NCI-H510A treated with DMSO at 0.1 percent for 48 hours (cell line): ENCODE data around the gene SERAC1.

Experiments used
- DNase-seq: peaks from one replicate; lab custom pipeline; 2025; lab: John Stamatoyannopoulos, UW

Gene SERAC1

DNA sequence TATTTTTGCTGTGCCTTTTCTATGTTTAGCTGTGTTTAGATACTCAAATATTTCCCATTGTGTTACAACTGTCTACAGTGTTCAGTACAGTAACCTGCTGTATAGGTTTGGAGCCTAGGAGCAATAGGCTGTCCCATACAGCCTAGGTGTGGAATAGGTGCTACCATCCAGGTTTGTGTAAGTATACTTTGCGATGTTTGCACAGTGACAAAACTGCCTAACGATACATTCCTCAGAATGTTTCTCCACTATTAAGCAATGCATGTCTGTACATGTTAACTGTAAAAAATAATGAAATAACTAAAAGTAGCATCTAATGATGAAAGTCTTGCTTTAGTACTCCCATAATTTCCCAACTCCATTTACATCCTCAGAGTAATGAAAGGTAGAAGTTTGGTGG lies 46.0 kb downstream of the SERAC1 start:
- no peak for DNase-seq

- DNase-seq, result no peak
Observed at GRCh38 chr6:158121335-158121734, 46.7 kb downstream of the SERAC1 start.

- DNase-seq, result no peak
Observed at GRCh38 chr6:158118886-158119285, 49.2 kb downstream of the SERAC1 start.

DNA sequence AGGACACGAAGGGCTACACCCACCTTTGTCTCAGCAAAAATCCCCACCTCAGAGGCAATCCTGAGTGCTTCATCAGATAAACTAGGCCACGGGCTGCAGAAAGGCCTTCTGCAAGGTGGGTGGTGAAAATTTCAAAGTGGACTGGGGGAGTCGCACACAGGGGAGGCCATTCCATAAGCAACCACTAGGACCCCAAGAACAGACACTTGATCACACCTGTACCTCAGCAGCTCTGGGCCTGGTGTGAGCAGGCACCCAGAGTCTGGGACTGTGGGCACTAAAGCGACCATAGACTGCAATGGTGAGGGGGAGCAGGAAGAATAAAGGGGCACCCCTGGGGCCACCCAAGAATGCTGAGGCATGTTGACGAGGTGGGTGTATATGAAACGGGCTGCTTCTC lies 52.6 kb downstream of the SERAC1 start:
- DNase-seq, result no peak

DNA sequence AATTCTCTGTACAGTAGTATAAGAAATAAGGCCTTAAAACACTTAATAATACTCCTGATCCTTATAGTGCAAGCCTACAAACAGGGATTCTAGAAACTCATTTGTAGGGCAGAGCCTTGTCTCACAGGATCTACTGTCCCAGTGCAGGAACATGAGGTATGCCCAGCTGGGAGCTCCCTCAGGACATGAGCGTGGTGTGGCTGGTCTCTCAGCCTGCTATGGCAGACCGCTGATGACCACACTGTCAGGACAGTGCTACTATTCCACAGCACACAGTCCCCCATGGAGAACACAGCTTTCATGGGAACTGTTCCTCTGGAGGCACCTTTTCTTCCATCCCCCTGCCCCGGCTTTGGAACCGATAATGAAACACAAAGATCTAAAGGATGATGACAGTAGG lies 53.0 kb downstream of the SERAC1 start:
- DNase-seq, result no peak

DNA sequence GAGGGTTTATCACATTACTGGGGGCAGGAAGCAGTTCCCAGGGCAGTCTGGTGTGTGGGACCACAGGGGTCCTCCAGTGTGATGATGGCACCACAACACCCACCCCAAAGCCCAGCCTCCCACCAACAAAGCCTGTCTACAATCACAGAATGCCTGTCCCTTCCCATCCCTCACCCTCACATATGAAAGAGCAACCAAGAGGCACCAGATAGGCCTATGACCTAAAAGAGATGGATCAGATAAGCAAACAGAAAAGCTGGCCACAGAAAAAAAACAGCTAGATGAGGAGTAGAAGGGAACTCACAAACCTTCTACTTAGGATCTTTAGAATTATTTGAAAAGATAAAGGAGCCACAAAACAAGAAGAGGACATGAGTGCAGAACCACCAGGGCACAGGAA lies 54.3 kb downstream of the SERAC1 start:
- no peak for DNase-seq

DNA sequence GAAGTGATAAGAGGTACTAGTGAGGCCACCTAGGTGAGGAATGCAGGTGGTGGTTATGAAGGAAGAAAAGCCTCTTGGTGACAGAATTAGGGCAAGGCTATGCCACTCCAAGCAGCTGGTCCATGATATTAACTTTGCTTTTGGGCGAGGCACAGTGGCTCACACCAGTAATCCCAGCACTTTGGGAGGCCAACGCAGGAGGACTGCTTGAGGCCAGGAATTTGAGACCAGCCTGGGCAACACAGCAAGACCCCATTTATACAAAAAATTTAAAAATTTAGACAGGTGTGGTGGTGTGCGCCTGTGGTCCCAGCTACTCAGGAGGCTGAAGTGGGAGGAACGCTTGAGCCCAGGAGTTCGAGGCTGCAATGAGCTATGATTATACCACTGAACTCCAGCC lies 56.1 kb downstream of the SERAC1 start:
- DNase-seq, result no peak

DNA sequence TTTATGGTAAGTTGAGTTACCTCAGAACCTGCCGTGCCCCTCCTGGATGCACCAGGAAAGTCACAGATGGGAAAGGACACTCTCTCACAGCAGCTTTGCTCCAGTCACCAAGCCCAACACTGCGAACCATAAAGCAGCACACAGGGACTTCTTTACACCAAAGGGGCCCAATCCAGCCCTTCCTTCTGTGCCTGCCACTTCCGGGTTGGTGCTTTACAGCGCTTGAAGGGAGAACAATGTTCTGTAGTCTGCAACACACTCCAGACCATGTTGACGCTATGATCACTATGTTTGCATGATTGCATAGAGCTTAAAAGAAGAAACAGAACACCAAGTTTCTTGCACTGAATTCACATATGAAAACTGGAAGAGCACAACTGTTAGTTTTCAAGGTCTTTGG lies 57.1 kb downstream of the SERAC1 start:
- no peak for DNase-seq

DNA sequence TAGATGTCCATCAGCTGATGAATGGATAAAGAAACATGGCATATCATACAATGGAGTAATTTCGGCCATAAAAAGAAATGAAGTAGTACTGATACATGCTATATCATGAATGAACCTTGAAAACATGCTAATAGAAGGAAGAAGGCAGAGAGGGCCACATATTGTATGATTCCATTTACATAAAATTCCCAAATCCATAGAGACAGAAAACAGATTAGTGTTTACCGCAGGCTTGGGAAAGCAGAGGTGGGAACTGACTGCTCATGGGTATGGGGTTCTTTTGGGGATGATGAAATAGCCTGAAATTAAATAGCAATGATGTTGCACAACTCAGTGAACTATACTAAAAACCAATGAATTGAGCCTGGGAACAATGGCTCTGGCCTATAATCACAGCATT lies 58.3 kb downstream of the SERAC1 start:
- no peak for DNase-seq

- DNase-seq, result no peak
Observed at GRCh38 chr6:158104696-158105095, 63.4 kb downstream of the SERAC1 start.

- no peak for DNase-seq
Observed at GRCh38 chr6:158103228-158103627, 64.8 kb downstream of the SERAC1 start.

DNA sequence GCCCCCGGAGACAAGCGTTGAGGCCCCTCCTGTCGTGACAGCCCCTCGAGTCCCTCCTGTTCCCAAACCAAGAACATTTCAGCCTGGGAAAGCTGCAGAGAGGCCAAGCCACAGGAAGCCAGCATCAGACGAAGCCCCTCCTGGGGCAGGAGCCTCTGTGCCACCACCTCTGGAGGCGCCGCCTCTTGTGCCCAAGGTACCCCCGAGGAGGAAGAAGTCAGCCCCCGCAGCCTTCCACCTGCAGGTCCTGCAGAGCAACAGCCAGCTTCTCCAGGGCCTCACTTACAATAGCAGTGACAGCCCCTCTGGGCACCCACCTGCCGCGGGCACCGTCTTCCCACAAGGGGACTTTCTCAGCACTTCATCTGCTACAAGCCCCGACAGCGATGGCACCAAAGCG lies 72.4 kb downstream of the SERAC1 start:
- no peak for DNase-seq

GRCh38 chr6:158095031-158095430 lies 73.0 kb downstream of the SERAC1 start:
- DNase-seq, result no peak

DNA sequence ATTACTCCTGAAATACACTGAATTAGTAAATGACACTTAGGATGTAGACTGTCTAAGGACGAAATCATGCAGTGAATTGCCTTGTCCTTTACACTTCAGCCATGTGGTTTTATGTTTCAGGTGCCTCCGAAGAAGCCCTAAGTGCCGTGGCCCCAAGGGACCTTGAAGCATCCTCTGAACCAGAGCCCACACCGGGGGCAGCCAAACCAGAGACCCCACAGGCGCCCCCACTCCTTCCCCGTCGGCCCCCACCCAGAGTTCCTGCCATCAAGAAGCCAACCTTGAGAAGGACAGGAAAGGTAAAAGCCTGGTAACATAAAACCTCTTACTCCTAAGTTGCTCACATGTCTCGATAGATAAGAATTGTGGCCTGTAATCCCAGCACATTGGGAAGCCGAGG lies 75.3 kb downstream of the SERAC1 start:
- DNase-seq, result no peak

DNA sequence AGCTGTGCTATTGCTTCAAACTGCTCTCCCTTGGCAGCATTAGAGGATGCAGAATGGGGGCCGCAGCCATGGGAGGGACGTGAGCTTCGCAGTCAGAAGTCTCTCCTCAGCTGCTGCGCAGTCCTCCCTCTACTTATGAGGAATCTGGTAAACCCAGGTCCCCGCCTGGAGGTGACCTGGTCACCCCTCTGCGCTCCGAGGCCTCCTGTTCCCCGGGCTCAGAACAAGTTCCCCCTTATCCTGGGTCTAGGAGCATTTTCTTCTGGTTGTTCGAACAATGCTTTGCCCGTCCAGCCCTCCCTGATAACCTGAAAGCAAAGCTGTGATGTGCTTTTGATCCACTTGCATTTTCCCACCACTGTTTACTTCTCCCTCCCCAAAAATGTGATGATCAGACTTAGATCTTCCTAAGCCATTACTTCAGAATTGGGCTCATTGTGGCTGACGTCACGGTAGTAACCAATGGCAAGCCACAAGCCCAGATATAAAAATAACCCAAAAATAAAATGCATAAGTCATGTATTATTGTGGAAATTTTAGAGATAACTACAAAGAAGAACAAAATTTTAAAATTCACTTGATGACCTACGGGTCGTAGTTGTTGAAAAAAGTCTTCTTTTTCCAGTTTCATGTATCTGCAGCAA lies 80.7 kb downstream of the SERAC1 start:
- no peak for DNase-seq

GRCh38 chr6:158086504-158087223 lies 81.4 kb downstream of the SERAC1 start:
- no peak for DNase-seq

DNA sequence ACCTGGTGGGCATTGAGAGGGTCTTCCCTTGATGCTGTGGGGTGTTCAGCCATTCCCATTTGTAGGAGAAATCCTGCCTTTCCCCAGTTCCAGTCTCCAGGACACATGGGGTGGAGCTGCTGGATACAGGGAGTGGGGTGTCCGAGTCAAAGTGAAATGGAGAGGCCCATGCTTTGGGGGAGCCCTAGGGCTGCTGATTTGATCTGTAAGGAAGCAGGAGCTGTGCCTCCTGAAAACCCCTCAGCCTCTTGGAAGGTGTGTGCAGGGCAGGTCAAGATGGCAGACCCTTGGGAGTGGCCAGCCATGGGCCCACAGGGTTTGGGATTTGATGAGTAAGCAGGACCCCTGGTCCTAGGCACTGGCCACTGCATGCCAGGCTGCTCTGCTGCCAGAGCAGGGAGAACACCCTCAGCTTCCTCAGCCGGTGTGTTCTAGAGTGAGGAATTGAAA lies 82.0 kb downstream of the SERAC1 start:
- no peak for DNase-seq

DNA sequence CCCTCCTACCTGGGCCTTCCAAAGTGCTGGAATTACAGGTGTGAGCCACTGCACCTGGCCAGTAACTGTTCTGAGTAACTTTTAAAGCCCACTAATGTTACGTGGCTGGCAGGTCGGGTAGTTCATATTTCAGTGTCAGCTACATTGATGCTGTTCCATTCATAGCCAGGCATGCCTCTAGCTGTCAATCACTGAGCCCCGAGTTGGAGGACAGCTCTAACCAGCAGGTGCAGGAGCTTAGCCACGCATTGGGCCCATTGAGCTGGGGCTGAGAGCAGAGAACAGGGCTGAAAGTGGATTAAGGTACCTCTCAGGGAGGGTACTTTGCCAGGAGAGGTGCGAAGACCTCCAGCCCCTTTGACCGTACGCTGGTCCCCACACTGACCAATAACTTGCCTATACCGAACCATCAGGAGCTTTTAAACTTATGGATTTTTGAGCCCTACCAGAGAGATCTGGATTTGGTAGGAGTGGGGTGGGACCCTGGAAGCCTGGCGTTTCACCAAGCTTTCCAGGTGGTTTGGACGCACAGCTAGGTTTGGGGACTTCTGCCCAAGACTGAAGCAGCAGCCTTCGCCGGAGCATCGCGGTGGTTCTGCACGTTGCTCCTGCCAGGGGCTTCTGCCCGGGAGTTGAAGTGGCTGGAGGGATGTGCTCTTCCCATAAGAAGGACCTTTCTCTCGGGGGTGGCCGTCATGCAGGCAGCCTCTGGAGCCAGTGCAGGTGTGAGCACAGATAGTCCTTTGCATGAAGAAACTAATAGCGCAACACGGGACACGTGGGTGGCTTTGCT lies 82.6 kb downstream of the SERAC1 start:
- no peak for DNase-seq

DNA sequence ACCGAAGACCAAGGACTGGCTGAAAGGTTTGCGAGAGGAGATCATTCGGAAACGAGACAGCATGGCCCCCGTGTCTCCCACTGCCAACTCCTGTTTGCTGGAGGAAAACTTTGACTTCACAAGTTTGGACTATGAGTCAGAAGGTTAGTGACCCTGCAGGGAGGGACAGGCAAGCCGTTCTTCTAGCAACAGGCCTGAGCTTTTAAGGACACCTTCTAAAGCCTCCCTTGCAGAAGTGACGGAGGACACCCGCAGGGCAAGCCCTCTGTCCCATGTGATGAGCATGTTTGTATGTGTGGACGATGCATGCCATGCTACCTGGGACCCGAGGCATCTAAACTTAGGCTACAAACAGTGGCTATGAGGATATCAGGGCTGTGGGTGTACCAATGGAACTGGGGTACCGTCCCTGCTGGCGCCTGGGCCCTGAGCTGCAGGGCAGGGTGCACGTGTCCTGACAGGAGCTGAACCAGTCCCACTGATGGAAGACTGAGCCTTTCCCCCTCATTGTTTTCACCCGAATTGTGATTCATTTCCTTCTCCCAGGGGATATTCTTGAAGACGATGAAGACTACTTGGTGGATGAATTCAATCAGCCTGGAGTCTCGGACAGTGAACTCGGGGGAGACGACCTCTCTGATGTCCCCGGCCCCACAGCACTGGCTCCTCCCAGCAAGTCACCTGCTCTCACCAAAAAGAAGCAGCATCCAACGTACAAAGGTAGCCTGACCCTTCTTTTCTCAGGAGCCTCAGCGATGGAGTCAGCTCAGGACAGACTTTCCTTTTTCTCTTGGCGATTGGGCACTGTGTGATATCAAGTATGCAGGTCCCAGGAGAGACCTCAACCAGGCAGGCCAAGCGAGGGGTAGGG lies 84.4 kb downstream of the SERAC1 start:
- DNase-seq, result no peak

- DNase-seq, result no peak
Observed at GRCh38 chr6:158081657-158081935, 86.5 kb downstream of the SERAC1 start.

GRCh38 chr6:158080849-158081656 lies 87.0 kb downstream of the SERAC1 start:
- DNase-seq, result no peak

GRCh38 chr6:158078320-158078719 lies 89.7 kb downstream of the SERAC1 start:
- DNase-seq, result no peak
